ENCODE results near the gene FAM107A. TPM values are rescaled to one million over a fixed set of nuclear protein-coding genes. Genes with fewer than 3 reads are reported as not detected.

Gene FAM107A
- total RNA-seq, 1 donor from 2014 or later: 115 TPM

DNA sequence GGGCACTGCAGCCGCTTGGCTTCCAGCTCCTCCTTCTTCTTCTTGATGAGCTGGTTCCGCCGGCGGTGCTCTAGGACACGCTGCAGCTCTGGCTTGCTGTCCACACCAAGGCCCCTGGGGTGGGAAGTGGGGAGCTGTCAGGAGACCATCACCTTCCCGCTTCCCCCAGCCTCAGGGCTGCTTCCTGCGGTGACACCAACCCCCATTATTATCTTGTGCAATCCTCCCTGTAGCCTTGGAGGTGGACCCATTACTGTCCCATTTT lies 10.0 kb downstream of the FAM107A start:
- Histone ChIP-seq H3K4me3 (no peak overlapping the region), H3K9me3 (replicated peaks) (no peaks in the 10 kb centered on the region), H3K36me3 (peaks cover 52% of the 10 kb centered on the region), H3K27ac (replicated peaks) (no peak overlapping the region), H3K4me1 (peaks cover 60% of the 10 kb centered on the region), H3K27me3 (ENCODE audit: low read depth) (no peaks in the 10 kb centered on the region)
- intact Hi-C loops (cut with micrococcal nuclease): no loop called here
- TF ChIP-seq, protein P1, sequence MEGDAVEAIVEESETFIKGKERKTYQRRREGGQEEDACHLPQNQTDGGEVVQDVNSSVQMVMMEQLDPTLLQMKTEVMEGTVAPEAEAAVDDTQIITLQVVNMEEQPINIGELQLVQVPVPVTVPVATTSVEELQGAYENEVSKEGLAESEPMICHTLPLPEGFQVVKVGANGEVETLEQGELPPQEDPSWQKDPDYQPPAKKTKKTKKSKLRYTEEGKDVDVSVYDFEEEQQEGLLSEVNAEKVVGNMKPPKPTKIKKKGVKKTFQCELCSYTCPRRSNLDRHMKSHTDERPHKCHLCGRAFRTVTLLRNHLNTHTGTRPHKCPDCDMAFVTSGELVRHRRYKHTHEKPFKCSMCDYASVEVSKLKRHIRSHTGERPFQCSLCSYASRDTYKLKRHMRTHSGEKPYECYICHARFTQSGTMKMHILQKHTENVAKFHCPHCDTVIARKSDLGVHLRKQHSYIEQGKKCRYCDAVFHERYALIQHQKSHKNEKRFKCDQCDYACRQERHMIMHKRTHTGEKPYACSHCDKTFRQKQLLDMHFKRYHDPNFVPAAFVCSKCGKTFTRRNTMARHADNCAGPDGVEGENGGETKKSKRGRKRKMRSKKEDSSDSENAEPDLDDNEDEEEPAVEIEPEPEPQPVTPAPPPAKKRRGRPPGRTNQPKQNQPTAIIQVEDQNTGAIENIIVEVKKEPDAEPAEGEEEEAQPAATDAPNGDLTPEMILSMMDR (IDR thresholded peaks at IDR 0.05; ENCODE audit: borderline replicate concordance): no peak
- DNase-seq: no peak

DNA sequence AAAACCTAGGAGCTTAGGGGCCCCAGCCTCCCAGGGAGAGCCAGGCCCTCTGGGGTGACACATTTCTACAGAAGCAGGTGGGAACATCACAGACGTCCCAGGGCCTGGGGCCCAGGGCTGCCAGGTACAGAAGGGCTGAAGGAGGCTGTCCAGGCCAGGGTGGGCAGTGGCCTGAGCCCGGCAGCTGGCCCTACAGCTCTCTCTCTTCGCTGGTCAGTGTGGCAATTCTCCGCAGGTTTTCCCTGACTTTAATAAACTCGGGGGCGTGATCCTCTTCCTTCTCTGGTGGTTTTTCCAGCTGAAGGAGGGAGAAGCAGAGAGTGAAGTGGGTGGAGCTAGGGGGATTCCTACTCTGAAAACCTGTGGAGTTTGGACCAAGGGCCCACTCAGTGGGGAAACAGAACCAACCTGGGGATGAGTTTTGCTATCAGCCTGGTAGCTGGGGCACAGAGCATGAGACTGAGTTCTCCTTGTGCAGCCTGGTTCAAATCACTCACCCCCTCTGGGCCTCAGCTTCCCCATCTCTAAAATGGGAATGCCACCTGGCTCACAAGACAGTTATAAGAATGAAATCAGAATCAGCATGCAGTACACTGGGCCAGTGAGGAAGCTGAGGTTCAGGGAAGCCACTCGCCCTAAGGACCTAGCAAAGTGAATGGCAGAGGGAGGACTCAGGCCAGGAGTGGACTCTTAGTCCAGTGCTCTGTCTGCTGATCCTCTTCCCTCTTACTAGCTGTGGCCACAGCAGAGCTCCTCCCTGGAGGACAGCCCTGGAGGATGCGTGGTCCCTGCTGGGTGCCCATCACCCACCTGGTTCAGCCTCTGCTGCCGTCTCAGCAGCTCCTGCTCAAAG lies 10.6 kb downstream of the FAM107A start:
- Histone ChIP-seq H3K9me3 (replicated peaks) (no peaks in the 10 kb centered on the region), H3K4me3 (no peak overlapping the region), H3K27ac (replicated peaks) (no peak overlapping the region), H3K36me3 (peaks cover 52% of the 10 kb centered on the region), H3K4me1 (peaks cover 55% of the 10 kb centered on the region), H3K27me3 (ENCODE audit: low read depth) (no peaks in the 10 kb centered on the region)
- TF ChIP-seq, protein P1 (IDR thresholded peaks at IDR 0.05; ENCODE audit: borderline replicate concordance): no peak
- intact Hi-C loops (cut with micrococcal nuclease): no loop called here
- DNase-seq: no peak

DNA sequence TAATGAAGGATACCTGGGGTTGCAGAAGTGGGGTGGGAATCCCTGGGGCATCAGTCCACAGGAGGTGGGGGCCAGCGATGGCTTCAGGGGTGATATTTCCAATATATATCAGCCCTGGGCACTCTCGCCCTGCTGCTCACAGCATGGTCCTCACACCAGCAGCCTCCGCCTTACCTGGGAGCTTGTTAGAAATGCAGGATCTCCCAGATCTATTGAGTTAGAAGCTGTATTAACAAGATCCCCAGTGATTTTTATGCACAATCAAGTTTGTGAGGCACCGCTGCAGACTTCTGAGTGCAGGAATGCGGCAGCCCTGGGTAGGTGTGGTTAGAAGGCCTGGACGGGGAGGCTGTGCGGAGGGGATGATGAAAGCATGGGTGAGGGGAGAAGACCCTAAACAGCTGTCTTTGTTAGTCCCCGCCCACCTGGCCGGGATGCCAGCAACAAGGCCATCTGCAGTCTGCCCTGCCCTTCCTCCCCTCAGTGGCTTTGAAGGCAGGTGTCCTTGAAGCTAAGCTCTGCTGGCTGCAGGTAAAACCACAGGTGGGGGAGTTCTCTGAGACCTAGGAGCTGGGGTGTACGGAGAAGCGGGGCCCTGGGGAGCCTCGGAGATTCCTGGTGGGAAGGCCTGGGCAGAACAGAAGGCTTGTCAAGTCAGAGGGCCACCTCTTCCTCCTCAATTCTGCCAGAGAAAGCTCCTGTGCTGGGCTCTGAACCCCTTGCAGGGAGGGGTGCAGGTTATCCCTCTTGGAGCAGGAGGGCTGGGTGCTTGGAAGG lies 11.4 kb downstream of the FAM107A start:
- Histone ChIP-seq H3K27me3 (ENCODE audit: low read depth) (no peaks in the 10 kb centered on the region), H3K27ac (replicated peaks) (no peak overlapping the region)
- no peak for DNase-seq

DNA sequence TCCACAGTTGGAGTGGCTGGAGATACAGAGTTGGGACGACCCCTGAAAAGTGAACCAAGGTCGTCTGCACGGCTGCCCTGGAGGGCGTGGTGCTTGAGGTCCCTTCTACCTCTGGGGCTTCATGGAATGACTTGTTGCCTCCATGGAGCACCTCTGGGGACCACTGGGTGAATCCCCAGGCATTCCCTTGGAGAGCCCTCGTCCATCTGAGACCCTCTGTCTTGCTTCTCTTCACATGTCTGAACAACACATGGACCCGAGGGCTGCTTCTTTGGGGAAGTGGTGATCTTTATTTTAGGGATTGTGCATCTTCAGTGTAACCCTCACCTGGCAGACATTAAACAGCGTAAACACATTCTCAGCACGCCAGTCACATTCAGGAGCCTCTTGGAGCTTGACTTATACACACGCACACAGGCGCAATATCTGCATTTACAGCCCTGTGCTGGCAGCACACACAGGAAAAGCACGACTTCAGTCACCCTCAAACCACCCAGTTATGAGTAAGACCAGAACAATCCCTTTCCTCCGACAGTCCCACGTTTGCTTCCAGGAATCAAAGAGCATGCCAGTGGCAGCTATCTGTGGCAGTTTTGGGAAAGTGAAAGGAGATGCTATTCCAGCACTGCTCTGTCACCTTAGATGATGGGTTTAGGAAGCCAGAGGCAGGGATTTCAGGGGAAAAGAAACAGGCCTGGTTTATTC lies 12.6 kb downstream of the FAM107A start:
- Histone ChIP-seq H3K36me3 (peaks cover 55% of the 10 kb centered on the region), H3K27ac (replicated peaks) (no peak overlapping the region), H3K9me3 (replicated peaks) (no peaks in the 10 kb centered on the region), H3K4me1 (peaks cover 37% of the 10 kb centered on the region), H3K4me3 (no peak overlapping the region), H3K27me3 (ENCODE audit: low read depth) (no peaks in the 10 kb centered on the region)
- no peak for DNase-seq
- TF ChIP-seq, protein P1 (IDR thresholded peaks at IDR 0.05; ENCODE audit: borderline replicate concordance): no peak
- intact Hi-C loops (cut with micrococcal nuclease): no loop called here

More for the DNA sequence above, 11.4 kb downstream of the FAM107A start:
- TF ChIP-seq, protein P1 (IDR thresholded peaks at IDR 0.05; ENCODE audit: borderline replicate concordance): no peak
- H3K36me3 ChIP-seq: peaks cover 56% of the 10 kb centered on the region
- H3K9me3 ChIP-seq (replicated peaks): no peaks in the 10 kb centered on the region
- intact Hi-C loops (cut with micrococcal nuclease): no loop called here
- H3K4me3 ChIP-seq: no peak overlapping the region
- H3K4me1 ChIP-seq: peaks cover 46% of the 10 kb centered on the region

DNA sequence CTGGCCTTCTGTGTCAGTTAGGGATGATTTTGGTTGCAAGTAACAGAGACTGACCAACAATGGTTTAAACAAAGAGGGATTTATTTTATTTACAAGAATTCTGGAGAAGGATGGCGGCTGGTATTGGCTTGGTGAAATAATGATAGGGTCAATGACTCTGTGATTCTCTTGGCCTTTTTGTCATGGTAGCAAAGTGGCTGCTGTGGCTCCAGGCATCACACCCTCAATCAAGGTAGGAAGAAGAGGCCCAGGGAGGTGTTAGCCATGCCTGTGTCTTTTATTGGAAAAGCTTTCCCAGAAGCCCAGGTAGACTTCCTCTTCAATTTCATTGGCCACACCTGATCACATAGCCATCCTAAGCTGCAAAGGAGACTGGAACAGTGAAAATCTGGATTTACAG lies 13.1 kb downstream of the FAM107A start:
- TF ChIP-seq, protein P1 (IDR thresholded peaks at IDR 0.05; ENCODE audit: borderline replicate concordance): no peak
- DNase-seq: no peak
- Histone ChIP-seq H3K27me3 (ENCODE audit: low read depth) (no peaks in the 10 kb centered on the region), H3K36me3 (peaks cover 51% of the 10 kb centered on the region), H3K9me3 (replicated peaks) (no peaks in the 10 kb centered on the region), H3K27ac (replicated peaks) (no peak overlapping the region), H3K4me1 (peaks cover 31% of the 10 kb centered on the region), H3K4me3 (no peak overlapping the region)
- intact Hi-C loops (cut with micrococcal nuclease): no loop called here
